KBM-7 (cell line): Measurements from ENCODE around the gene MAMDC2.

Experiments used
- DNase-seq: peaks from one replicate; pipeline ENCODE4 v3.0.0-alpha.2; 2015
- in situ Hi-C: fragments of 300-500 bp; cut with MboI; formaldehyde crosslinking; loops from 2 replicates; pipeline ENCODE4 v1.14.3; 2020; ENCODE audit warnings: low sequenced_read_pairs, low pct_unique_long_range_greater_than_20kb, mixed read lengths

The MAMDC2 gene

GRCh38 chr9:70121818-70122436, 78.3 kb downstream of the MAMDC2 start:
- DNase-seq, result no peak
- in situ Hi-C loops, result no loop called here

GRCh38 chr9:70123695-70124094, 80.0 kb downstream of the MAMDC2 start:
- in situ Hi-C loops, result no loop called here
- DNase-seq, result no peak

GRCh38 chr9:70125621-70126263, 82.1 kb downstream of the MAMDC2 start:
- in situ Hi-C loops, result no loop called here
- DNase-seq, result no peak

GRCh38 chr9:70127036-70127435, 83.4 kb downstream of the MAMDC2 start:
- no peak for DNase-seq
- in situ Hi-C loops, result no loop called here

- in situ Hi-C loops, result no loop called here
- DNase-seq, result no peak
Observed at GRCh38 chr9:70127540-70128416, 84.1 kb downstream of the MAMDC2 start.

- DNase-seq, result no peak
- in situ Hi-C loops, result no loop called here
Observed at GRCh38 chr9:70130266-70130665, 86.6 kb downstream of the MAMDC2 start.

- in situ Hi-C loops, result no loop called here
- no peak for DNase-seq
Observed at GRCh38 chr9:70131296-70131695, 87.6 kb downstream of the MAMDC2 start.

GRCh38 chr9:70133253-70134208, 89.9 kb downstream of the MAMDC2 start:
- DNase-seq, result no peak
- in situ Hi-C loops, result no loop called here

GRCh38 chr9:70134360-70134759, 90.7 kb downstream of the MAMDC2 start:
- in situ Hi-C loops, result no loop called here
- DNase-seq, result no peak

GRCh38 chr9:70135176-70135575, 91.5 kb downstream of the MAMDC2 start:
- in situ Hi-C loops, result no loop called here

GRCh38 chr9:70136632-70137031, 93.0 kb downstream of the MAMDC2 start:
- in situ Hi-C loops, result no loop called here
- no peak for DNase-seq

More at GRCh38 chr9:70135176-70135575, 91.5 kb downstream of the MAMDC2 start:
- no peak for DNase-seq

GRCh38 chr9:70137577-70137976, 93.9 kb downstream of the MAMDC2 start:
- no peak for DNase-seq
- in situ Hi-C loops, result no loop called here

GRCh38 chr9:70142101-70142500, 98.5 kb downstream of the MAMDC2 start:
- DNase-seq, result no peak
- in situ Hi-C loops, result no loop called here

GRCh38 chr9:70143394-70144130, 99.9 kb downstream of the MAMDC2 start:
- in situ Hi-C loops, result no loop called here
- DNase-seq, result no peak

- in situ Hi-C loops, result no loop called here
- no peak for DNase-seq
Observed at GRCh38 chr9:70144131-70144503, 100.5 kb downstream of the MAMDC2 start.

GRCh38 chr9:70145981-70146380, 102.3 kb downstream of the MAMDC2 start:
- DNase-seq, result no peak
- in situ Hi-C loops, result no loop called here

- in situ Hi-C loops, result no loop called here
- DNase-seq, result no peak
Observed at GRCh38 chr9:70147196-70147595, 103.5 kb downstream of the MAMDC2 start.

GRCh38 chr9:70147651-70148050, 104.0 kb downstream of the MAMDC2 start:
- no peak for DNase-seq
- in situ Hi-C loops, result no loop called here

GRCh38 chr9:70152350-70152749, 108.7 kb downstream of the MAMDC2 start:
- no peak for DNase-seq
- in situ Hi-C loops, result no loop called here
